ENCODE measurements around the gene ENGASE. TPM values are rescaled to one million over a fixed set of nuclear protein-coding genes. Genes with fewer than 3 reads are reported as not detected.

Gene ENGASE
- total RNA-seq, 1 donor from 2014 or later = 16.8 TPM

DNA sequence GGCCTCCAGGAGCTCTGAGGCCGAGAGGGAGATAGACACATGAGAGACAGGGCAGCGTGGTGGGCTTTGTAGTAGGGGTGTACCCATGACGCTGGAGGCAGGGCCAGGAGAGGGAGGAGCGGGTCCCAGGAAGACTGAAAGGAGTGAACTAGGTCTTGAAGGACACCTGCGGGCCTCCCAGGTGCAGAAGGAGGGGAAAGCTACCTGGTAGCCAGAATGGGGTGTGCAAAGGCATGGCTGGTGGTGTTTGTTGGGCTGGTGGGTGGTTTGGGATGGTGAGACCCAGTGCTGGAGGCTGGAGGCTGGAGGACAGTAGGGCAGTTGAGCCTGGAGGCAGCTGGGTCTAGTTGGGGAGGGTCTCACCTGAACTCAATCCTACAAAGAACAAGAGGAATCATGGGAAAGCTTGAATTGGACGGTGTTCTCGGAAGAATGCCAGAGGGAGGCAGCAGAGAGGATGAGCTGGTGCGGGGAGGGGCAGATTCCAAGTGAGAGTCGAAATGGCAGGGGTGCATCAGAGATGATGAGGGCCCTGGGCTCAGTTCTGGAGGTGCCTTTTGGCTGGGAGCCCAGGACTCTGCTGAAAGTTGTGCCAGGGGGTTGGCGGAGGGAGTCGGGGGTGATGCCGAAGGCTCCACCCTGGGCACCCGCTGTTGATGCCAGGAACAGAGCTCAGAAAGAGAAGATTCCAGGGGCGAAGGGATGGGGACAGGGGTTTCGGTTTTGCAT is 29.5 kb upstream of the ENGASE start:
- no peak overlapping the region for H3K27ac Mint-ChIP-seq (ENCODE audit: unreplicated experiment)
- H3K4me3 Mint-ChIP-seq (ENCODE audit: unreplicated experiment) = no peak overlapping the region
- H3K27me3 Mint-ChIP-seq (ENCODE audit: low read depth) = peaks cover 15% of the 10 kb centered on the region
- TF ChIP-seq, protein P1, sequence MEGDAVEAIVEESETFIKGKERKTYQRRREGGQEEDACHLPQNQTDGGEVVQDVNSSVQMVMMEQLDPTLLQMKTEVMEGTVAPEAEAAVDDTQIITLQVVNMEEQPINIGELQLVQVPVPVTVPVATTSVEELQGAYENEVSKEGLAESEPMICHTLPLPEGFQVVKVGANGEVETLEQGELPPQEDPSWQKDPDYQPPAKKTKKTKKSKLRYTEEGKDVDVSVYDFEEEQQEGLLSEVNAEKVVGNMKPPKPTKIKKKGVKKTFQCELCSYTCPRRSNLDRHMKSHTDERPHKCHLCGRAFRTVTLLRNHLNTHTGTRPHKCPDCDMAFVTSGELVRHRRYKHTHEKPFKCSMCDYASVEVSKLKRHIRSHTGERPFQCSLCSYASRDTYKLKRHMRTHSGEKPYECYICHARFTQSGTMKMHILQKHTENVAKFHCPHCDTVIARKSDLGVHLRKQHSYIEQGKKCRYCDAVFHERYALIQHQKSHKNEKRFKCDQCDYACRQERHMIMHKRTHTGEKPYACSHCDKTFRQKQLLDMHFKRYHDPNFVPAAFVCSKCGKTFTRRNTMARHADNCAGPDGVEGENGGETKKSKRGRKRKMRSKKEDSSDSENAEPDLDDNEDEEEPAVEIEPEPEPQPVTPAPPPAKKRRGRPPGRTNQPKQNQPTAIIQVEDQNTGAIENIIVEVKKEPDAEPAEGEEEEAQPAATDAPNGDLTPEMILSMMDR (IDR thresholded peaks at IDR 0.05) = no peak
- H3K36me3 Mint-ChIP-seq (ENCODE audit: low read depth) = peaks cover 8% of the 10 kb centered on the region
- peaks cover 7% of the 10 kb centered on the region for H3K4me1 Mint-ChIP-seq (ENCODE audit: low read depth)
- peak; percentile 85 for DNase-seq (ENCODE audit: low spot score)
- H3K9me3 Mint-ChIP-seq (ENCODE audit: low read depth) = no peaks in the 10 kb centered on the region

DNA sequence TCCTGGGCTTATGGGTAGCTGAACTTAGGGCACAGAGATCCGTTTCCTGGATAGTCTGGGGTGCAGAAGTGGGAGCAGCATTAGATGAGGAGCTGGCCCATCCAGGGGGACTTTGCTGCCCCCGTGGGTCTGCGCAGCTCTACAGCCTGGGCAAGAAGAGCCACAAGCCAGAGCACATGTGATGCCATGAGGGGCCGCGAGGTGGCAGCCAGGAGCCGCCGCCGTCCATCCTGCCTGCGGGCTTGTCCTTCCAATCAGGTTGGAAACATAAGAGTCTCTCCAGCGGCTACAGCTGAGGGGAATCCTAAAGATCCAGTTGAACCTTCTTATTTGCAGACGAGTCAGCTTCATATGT is 28.8 kb upstream of the ENGASE start:
- Mint-ChIP-seq H3K27ac (ENCODE audit: unreplicated experiment) (no peak overlapping the region), H3K27me3 (ENCODE audit: low read depth) (peaks cover 16% of the 10 kb centered on the region), H3K4me1 (ENCODE audit: low read depth) (peaks cover 7% of the 10 kb centered on the region), H3K4me3 (ENCODE audit: unreplicated experiment) (no peak overlapping the region), H3K9me3 (ENCODE audit: low read depth) (no peaks in the 10 kb centered on the region), H3K36me3 (ENCODE audit: low read depth) (peaks cover 8% of the 10 kb centered on the region)
- TF ChIP-seq, protein P1 (IDR thresholded peaks at IDR 0.05) = peak; percentile 89
- DNase-seq (ENCODE audit: low spot score) = peak; percentile 81

DNA sequence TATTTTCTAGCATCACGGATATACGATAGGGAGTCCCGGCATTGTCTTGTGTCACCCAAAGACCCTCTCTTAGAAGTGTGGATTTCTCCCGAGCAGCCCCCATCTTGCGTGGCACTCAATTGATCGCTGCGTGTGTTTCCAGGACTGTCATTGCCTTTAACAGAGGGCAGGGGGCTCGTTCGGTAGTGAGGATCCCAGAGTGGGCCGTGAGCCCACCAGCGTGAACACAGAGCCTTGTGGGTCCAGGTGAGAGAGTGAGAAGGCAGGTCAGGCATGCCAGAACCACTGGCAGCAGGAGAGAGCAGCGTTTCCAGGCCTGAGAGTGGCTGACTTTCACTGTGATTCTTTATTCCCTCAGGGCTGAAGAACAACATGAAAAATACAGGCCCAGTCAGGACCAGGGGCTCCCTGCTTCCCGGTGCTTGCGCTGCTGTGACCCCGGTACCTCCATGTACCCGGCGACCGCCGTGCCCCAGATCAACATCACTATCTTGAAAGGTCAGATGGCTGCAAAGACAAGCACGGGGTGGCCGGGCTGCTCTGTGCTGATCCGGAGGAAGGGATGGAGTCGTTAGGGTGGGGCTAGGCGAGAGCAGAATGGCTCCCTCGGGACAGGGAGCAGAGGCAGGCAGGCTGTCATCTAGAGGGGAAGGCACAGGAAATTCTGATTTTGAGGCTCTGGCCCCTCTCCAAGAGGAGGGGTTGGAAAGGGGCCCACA is 28.3 kb upstream of the ENGASE start:
- H3K36me3 Mint-ChIP-seq (ENCODE audit: low read depth) = peaks cover 8% of the 10 kb centered on the region
- H3K4me3 Mint-ChIP-seq (ENCODE audit: unreplicated experiment) = no peak overlapping the region
- peak; percentile 68 for DNase-seq (ENCODE audit: low spot score)
- no peak overlapping the region for H3K27ac Mint-ChIP-seq (ENCODE audit: unreplicated experiment)
- no peaks in the 10 kb centered on the region for H3K9me3 Mint-ChIP-seq (ENCODE audit: low read depth)
- H3K4me1 Mint-ChIP-seq (ENCODE audit: low read depth) = peaks cover 7% of the 10 kb centered on the region
- TF ChIP-seq, protein P1 (IDR thresholded peaks at IDR 0.05) = no peak
- peaks cover 16% of the 10 kb centered on the region for H3K27me3 Mint-ChIP-seq (ENCODE audit: low read depth)

DNA sequence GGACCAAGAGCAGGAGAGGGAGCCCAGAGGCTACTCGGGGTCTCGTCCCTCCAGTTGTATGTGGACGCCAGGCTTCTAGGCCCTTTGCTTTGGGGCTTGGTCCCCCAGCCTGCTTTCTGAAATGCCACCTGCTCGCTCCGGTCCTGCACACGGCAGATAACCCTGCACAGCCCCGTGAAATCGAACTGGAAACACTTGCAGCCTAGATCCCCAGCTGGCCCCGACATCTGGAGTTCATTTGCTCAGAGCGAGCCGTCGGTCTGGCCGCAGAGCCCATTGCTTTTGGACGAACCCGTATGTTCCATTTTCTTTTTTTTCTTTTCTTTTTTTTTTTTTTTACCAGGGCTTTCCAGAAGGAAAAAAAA is 27.7 kb upstream of the ENGASE start:
- no peaks in the 10 kb centered on the region for H3K9me3 Mint-ChIP-seq (ENCODE audit: low read depth)
- H3K27me3 Mint-ChIP-seq (ENCODE audit: low read depth) = peaks cover 16% of the 10 kb centered on the region
- H3K4me3 Mint-ChIP-seq (ENCODE audit: unreplicated experiment) = no peak overlapping the region
- peaks cover 7% of the 10 kb centered on the region for H3K4me1 Mint-ChIP-seq (ENCODE audit: low read depth)
- peak; percentile 28 for DNase-seq (ENCODE audit: low spot score)
- H3K36me3 Mint-ChIP-seq (ENCODE audit: low read depth) = peaks cover 8% of the 10 kb centered on the region
- TF ChIP-seq, protein P1 (IDR thresholded peaks at IDR 0.05) = no peak
- no peak overlapping the region for H3K27ac Mint-ChIP-seq (ENCODE audit: unreplicated experiment)

DNA sequence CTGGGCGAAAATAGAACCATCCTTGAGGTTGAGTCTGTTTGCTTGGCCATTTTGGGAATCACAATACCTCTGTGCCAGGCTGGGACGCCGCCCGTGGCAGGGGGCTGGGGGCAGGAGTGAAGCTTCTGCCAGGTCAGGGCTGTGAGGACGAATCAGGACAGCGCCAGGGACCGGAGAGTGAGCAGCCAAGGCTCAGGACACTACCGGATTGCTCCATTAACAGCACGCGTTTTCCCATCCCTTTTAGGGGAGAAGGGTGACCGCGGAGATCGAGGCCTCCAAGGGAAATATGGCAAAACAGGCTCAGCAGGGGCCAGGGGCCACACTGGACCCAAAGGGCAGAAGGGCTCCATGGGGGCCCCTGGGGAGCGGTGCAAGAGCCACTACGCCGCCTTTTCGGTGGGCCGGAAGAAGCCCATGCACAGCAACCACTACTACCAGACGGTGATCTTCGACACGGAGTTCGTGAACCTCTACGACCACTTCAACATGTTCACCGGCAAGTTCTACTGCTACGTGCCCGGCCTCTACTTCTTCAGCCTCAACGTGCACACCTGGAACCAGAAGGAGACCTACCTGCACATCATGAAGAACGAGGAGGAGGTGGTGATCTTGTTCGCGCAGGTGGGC is 27.2 kb upstream of the ENGASE start:
- H3K9me3 Mint-ChIP-seq (ENCODE audit: low read depth) = no peaks in the 10 kb centered on the region
- H3K36me3 Mint-ChIP-seq (ENCODE audit: low read depth) = peaks cover 8% of the 10 kb centered on the region
- H3K27me3 Mint-ChIP-seq (ENCODE audit: low read depth) = peaks cover 16% of the 10 kb centered on the region
- peak; percentile 69 for DNase-seq (ENCODE audit: low spot score)
- H3K4me3 Mint-ChIP-seq (ENCODE audit: unreplicated experiment) = no peak overlapping the region
- no peak overlapping the region for H3K27ac Mint-ChIP-seq (ENCODE audit: unreplicated experiment)
- H3K4me1 Mint-ChIP-seq (ENCODE audit: low read depth) = peaks cover 7% of the 10 kb centered on the region
- TF ChIP-seq, protein P1 (IDR thresholded peaks at IDR 0.05) = no peak
